Choroid plexus epithelial cell (primary cell): ENCODE data around the gene PER2.

Source experiments
- DNase-seq: peaks from one replicate; pipeline ENCODE4 v3.0.0-alpha.2; 2010; ENCODE audit warnings: low read depth
- H3K4me3 ChIP-seq: 2 replicates; pipeline ENCODE4 v1.5.1; 2011; ENCODE audit warnings: low read depth, mild to moderate bottlenecking, control low read depth, low read length, moderate library complexity
- TF ChIP-seq, protein P1 (sequence below): conservative IDR thresholded peaks from 2 replicates; pipeline ENCODE4 v1.5.1; 2011; ENCODE audit warnings: low read depth, mild to moderate bottlenecking, control low read depth, inconsistent platforms, low read length, moderate library complexity

The PER2 gene

GRCh38 chr2:238263204-238264071 is 25.0 kb downstream of the PER2 start:
- peak; percentile 97 for DNase-seq
- no peak overlapping the region for H3K4me3 ChIP-seq
- TF ChIP-seq, protein P1, sequence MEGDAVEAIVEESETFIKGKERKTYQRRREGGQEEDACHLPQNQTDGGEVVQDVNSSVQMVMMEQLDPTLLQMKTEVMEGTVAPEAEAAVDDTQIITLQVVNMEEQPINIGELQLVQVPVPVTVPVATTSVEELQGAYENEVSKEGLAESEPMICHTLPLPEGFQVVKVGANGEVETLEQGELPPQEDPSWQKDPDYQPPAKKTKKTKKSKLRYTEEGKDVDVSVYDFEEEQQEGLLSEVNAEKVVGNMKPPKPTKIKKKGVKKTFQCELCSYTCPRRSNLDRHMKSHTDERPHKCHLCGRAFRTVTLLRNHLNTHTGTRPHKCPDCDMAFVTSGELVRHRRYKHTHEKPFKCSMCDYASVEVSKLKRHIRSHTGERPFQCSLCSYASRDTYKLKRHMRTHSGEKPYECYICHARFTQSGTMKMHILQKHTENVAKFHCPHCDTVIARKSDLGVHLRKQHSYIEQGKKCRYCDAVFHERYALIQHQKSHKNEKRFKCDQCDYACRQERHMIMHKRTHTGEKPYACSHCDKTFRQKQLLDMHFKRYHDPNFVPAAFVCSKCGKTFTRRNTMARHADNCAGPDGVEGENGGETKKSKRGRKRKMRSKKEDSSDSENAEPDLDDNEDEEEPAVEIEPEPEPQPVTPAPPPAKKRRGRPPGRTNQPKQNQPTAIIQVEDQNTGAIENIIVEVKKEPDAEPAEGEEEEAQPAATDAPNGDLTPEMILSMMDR, result peak; percentile 87

DNA sequence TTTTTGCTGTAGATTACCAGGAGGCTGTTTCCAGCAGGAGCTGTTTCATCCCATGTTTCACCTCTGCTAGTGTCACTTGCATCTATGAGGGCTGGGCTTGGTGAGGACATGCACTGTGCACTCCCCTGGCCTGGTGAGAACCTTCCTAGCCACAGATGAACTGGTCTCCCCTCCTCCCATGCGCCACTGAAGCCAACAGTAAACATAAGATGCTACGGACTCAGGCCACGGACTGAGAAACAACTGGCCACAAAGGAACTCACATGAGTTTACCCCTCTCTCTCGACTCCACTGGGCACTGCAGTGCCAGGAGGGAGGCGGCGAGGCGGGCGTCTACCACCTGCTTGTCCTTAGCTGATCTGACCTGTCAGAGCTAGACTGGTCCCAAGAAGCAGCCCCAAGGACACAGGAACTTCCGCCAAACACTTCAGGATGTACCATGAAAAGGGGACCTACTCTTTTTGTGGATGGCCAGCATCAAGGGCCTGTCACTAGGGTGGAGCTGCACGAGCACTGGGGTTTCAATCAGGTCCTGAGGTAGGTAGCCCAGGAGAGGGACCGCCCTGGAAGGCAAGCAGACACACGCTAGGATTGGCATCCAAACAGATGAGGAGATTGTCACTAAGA is 25.8 kb downstream of the PER2 start:
- DNase-seq, result no peak
- TF ChIP-seq, protein P1, result no peak
- no peak overlapping the region for H3K4me3 ChIP-seq

DNA sequence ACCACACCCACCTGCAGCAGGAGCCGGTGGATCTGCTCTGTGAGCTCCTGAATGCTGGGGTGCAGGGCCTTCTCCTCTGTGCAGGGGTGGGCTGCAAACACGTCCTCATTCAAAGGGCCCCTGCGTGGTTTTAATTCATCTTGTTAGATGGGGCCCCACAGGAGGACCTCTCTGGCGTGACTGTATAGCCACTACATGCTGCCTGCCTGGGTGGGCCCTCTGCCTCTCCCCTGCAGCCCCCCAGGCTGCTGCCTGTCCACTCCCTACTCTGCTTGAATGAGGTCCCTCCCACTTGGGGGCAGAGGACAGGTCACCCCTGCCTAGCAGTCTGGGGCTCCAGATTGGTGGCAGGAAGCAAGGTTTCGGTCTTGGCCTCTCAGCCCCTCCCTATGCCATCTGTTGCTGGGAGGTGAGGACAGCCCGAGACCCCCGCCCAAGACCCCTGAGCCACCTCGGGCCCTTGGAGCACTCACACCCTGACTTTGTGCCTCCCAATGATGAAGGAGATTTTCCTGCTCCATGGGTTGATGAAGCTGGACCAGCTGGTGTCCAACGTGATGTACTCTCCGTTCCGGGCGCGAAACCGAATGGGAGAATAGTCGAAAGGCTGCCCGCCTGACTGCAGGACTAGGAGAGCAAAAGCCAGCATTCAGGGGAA is 26.6 kb downstream of the PER2 start:
- TF ChIP-seq, protein P1, result no peak
- H3K4me3 ChIP-seq, result no peak overlapping the region
- no peak for DNase-seq

GRCh38 chr2:238260883-238261282 is 27.5 kb downstream of the PER2 start:
- TF ChIP-seq, protein P1, result no peak
- peak; percentile 18 for DNase-seq
- H3K4me3 ChIP-seq, result no peak overlapping the region

- H3K4me3 ChIP-seq, result no peak overlapping the region
- DNase-seq, result no peak
- TF ChIP-seq, protein P1, result peak; percentile 18
These were observed 29.1 kb downstream of the PER2 start for GRCh38 chr2:238259061-238260020.
